ENCODE measurements around the gene ISG15. TPM values are rescaled to one million over a fixed set of nuclear protein-coding genes. Genes with fewer than 3 reads are reported as not detected.

ISG15 gene
- total and polyA plus RNA-seq, 2 of the 13 experiments (the other 11 are each of a cell fraction or from before 2014, with no cell fraction given) = 42.1 to 54.9 TPM

DNA sequence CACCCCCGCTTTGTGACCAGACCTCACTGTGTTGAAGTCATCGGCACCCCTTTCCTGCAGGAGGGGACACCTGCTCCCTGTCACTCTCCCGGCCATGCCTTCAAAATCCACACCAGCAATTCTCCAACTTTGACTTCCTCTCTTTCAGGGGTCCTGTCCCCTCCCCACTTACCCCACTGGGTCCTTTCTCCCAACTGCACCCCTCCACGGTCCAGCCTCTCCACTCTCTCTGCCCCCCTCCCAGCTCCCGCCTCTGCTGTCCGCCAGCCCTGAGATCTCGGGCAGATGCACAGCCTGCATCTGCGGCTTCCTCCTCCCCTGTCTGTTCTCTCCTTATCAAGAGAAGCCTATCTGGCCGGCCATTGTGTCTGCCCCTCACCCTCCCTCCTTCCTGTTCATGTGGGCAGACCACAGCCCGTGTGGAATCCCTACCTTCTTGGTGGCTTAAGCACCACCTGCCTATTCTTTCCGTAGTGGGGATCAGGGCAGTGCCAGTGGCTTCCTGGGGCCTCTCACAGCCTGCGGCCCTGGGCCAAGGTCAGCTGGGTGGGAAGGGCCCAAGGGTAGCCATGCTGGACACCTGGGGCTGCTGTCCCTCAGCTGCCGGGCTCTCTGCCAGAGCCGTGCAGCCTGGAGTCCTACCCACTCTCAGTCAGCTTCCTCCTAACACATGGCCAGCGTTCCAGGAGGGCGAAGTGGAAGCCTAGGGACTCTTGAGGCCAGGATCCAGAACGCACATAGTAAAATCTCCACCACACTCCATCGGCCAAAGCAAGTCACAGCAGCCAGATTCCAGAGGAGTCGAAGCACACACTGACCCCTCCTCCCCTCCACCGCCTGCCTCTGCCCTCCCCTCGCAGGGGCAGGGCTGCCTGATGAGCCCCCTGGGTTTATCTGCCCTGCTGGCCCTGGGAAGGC is 8.3 kb upstream of the ISG15 start (continued):
- TF ChIP-seq FOXP1 (IDR thresholded peaks at IDR 0.05) = no peak
- TF ChIP-seq FOXP1 (CRISPR knock-in tag; IDR thresholded peaks at IDR 0.05) = no peak; the same call in 1 of the 2 replicates
- TF ChIP-seq SMAD9 (CRISPR knock-in tag; IDR thresholded peaks at IDR 0.05) = no peak
- peak; percentile 75 for TF ChIP-seq TBX2 (CRISPR knock-in tag; IDR thresholded peaks at IDR 0.05; ENCODE audit: borderline replicate concordance)
- no peak for TF ChIP-seq MIXL1 (CRISPR knock-in tag; IDR thresholded peaks at IDR 0.05)
- TF ChIP-seq PAWR (CRISPR knock-in tag; IDR thresholded peaks at IDR 0.05; ENCODE audit: borderline replicate concordance) = no peak
- 0 out of 2 replicates have a peak, but pooled peaks have one; percentile 48 for TF ChIP-seq GLI4 (CRISPR knock-in tag; IDR thresholded peaks at IDR 0.05; ENCODE audit: borderline replicate concordance)
- TF ChIP-seq, protein P1, sequence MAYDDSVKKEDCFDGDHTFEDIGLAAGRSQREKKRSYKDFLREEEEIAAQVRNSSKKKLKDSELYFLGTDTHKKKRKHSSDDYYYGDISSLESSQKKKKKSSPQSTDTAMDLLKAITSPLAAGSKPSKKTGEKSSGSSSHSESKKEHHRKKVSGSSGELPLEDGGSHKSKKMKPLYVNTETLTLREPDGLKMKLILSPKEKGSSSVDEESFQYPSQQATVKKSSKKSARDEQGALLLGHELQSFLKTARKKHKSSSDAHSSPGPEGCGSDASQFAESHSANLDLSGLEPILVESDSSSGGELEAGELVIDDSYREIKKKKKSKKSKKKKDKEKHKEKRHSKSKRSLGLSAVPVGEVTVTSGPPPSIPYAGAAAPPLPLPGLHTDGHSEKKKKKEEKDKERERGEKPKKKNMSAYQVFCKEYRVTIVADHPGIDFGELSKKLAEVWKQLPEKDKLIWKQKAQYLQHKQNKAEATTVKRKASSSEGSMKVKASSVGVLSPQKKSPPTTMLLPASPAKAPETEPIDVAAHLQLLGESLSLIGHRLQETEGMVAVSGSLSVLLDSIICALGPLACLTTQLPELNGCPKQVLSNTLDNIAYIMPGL (CRISPR knock-in tag; IDR thresholded peaks at IDR 0.05; ENCODE audit: borderline replicate concordance in 1 of 2, low read depth in 1 of 2) = peak in 1 of 2 experiments; percentile 59; a peak in 1 of 4 replicates
- TF ChIP-seq NR2C2 (CRISPR knock-in tag; IDR thresholded peaks at IDR 0.05; ENCODE audit: borderline replicate concordance) = 0 out of 2 replicates have a peak, but pooled peaks have one; percentile 33
- no peak for TF ChIP-seq SP2 (CRISPR knock-in tag; IDR thresholded peaks at IDR 0.05)
- TF ChIP-seq, protein P2, sequence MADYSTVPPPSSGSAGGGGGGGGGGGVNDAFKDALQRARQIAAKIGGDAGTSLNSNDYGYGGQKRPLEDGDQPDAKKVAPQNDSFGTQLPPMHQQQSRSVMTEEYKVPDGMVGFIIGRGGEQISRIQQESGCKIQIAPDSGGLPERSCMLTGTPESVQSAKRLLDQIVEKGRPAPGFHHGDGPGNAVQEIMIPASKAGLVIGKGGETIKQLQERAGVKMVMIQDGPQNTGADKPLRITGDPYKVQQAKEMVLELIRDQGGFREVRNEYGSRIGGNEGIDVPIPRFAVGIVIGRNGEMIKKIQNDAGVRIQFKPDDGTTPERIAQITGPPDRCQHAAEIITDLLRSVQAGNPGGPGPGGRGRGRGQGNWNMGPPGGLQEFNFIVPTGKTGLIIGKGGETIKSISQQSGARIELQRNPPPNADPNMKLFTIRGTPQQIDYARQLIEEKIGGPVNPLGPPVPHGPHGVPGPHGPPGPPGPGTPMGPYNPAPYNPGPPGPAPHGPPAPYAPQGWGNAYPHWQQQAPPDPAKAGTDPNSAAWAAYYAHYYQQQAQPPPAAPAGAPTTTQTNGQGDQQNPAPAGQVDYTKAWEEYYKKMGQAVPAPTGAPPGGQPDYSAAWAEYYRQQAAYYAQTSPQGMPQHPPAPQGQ (CRISPR knock-in tag; IDR thresholded peaks at IDR 0.05; ENCODE audit: borderline replicate concordance) = no peak
- peak; percentile 65; the same call in 1 of the 2 replicates for TF ChIP-seq ZNF772 (CRISPR knock-in tag; IDR thresholded peaks at IDR 0.05)
- TF ChIP-seq ZNF432 (CRISPR knock-in tag; IDR thresholded peaks at IDR 0.05; ENCODE audit: borderline replicate concordance) = no peak
- no peak for TF ChIP-seq ZFP62 (CRISPR knock-in tag; IDR thresholded peaks at IDR 0.05)
- TF ChIP-seq, protein P3, sequence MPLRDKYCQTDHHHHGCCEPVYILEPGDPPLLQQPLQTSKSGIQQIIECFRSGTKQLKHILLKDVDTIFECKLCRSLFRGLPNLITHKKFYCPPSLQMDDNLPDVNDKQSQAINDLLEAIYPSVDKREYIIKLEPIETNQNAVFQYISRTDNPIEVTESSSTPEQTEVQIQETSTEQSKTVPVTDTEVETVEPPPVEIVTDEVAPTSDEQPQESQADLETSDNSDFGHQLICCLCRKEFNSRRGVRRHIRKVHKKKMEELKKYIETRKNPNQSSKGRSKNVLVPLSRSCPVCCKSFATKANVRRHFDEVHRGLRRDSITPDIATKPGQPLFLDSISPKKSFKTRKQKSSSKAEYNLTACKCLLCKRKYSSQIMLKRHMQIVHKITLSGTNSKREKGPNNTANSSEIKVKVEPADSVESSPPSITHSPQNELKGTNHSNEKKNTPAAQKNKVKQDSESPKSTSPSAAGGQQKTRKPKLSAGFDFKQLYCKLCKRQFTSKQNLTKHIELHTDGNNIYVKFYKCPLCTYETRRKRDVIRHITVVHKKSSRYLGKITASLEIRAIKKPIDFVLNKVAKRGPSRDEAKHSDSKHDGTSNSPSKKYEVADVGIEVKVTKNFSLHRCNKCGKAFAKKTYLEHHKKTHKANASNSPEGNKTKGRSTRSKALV (CRISPR knock-in tag; IDR thresholded peaks at IDR 0.05) = no peak
- TF ChIP-seq, protein P4, sequence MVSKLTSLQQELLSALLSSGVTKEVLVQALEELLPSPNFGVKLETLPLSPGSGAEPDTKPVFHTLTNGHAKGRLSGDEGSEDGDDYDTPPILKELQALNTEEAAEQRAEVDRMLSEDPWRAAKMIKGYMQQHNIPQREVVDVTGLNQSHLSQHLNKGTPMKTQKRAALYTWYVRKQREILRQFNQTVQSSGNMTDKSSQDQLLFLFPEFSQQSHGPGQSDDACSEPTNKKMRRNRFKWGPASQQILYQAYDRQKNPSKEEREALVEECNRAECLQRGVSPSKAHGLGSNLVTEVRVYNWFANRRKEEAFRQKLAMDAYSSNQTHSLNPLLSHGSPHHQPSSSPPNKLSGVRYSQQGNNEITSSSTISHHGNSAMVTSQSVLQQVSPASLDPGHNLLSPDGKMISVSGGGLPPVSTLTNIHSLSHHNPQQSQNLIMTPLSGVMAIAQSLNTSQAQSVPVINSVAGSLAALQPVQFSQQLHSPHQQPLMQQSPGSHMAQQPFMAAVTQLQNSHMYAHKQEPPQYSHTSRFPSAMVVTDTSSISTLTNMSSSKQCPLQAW (CRISPR knock-in tag; IDR thresholded peaks at IDR 0.05) = no peak

Measured in HepG2 (cell line).